Measurements from ENCODE around the gene HOXC11.

GRCh38 chr12:53947743-53948142 lies 25.2 kb upstream of the HOXC11 start:
- TF ChIP-seq, protein P1, sequence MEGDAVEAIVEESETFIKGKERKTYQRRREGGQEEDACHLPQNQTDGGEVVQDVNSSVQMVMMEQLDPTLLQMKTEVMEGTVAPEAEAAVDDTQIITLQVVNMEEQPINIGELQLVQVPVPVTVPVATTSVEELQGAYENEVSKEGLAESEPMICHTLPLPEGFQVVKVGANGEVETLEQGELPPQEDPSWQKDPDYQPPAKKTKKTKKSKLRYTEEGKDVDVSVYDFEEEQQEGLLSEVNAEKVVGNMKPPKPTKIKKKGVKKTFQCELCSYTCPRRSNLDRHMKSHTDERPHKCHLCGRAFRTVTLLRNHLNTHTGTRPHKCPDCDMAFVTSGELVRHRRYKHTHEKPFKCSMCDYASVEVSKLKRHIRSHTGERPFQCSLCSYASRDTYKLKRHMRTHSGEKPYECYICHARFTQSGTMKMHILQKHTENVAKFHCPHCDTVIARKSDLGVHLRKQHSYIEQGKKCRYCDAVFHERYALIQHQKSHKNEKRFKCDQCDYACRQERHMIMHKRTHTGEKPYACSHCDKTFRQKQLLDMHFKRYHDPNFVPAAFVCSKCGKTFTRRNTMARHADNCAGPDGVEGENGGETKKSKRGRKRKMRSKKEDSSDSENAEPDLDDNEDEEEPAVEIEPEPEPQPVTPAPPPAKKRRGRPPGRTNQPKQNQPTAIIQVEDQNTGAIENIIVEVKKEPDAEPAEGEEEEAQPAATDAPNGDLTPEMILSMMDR (conservative IDR thresholded peaks at IDR 0.05 in 1 of 2, IDR thresholded peaks at IDR 0.05 in 1 of 2; ENCODE audit: extremely low read depth in 1 of 2, insufficient read depth in 1 of 2, low read depth in 1 of 2, low read length in 2 of 2), result no peak
- TF ChIP-seq EZH2 (IDR thresholded peaks at IDR 0.05; ENCODE audit: borderline replicate concordance, low read length), result no peak
